GM13977 (cell line): ENCODE results near the gene CSKMT.
"Not testable (repeated sequence)": the region's sequence is repeated elsewhere in the genome, so short reads cannot be mapped to it uniquely, and the experiment has no call there.

Source experiments
- DNase-seq: peaks from one replicate; pipeline ENCODE4 v3.0.0; 2012; ENCODE audit warnings: low spot score
- in situ Hi-C: fragments of 300-500 bp; cut with MboI; formaldehyde crosslinking; loops from one replicate; pipeline ENCODE4 v1.12.0; 2022; ENCODE audit warnings: low sequenced_read_pairs, low pct_unique_long_range_greater_than_20kb, mixed read lengths, inconsistent platforms; ENCODE audit not compliant: unreplicated experiment
- TF ChIP-seq, protein P1 (sequence below): IDR thresholded peaks from 2 replicates; pipeline ENCODE4 v1.5.1; 2012; ENCODE audit warnings: mild to moderate bottlenecking, control low read depth; ENCODE audit not compliant: insufficient read depth; ENCODE audit errors: extremely low read depth, missing control alignments

CSKMT gene

GRCh38 chr11:62647609-62648005 is 17.5 kb upstream of the CSKMT start:
- TF ChIP-seq, protein P1, sequence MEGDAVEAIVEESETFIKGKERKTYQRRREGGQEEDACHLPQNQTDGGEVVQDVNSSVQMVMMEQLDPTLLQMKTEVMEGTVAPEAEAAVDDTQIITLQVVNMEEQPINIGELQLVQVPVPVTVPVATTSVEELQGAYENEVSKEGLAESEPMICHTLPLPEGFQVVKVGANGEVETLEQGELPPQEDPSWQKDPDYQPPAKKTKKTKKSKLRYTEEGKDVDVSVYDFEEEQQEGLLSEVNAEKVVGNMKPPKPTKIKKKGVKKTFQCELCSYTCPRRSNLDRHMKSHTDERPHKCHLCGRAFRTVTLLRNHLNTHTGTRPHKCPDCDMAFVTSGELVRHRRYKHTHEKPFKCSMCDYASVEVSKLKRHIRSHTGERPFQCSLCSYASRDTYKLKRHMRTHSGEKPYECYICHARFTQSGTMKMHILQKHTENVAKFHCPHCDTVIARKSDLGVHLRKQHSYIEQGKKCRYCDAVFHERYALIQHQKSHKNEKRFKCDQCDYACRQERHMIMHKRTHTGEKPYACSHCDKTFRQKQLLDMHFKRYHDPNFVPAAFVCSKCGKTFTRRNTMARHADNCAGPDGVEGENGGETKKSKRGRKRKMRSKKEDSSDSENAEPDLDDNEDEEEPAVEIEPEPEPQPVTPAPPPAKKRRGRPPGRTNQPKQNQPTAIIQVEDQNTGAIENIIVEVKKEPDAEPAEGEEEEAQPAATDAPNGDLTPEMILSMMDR, result no peak
- in situ Hi-C loops, result no loop called here
- DNase-seq, result no peak

DNA sequence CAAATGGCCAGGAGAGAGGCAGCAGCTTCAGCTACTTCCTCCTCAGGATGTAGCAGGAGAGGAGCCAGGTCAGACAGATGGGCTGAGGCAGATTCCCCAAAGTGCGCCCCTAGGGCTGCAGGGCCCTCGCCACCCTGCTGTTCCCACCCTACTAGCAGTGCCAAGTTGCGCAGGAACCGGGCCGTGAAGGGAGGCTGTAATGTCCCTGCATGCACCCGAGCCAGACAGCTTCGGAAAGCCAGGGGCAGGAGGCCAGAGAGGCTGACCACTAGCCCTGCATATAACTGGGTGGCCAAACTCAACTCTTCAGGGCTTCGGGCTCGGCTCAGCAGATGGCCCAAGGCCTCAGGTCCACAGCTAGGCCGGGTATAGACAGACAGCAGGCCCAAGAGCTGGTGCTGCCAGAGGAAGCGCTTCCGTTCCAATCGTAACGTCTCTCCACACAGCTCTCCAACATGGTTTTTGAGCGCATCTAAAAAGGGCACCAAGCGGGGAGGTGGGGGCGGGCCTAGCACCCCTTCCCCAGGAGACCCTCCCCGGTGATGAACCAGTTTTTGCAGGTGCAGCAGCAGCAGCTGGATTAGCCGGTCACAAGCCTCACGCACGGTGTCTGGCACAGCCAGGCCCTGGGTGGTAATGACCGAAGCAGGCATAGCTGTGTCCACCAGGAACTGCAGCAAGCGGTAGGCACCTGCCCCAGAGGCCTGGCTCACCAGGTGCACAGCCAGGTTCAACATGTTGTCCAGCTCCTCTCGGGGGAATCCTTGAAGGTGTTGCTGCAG is 16.7 kb upstream of the CSKMT start:
- TF ChIP-seq, protein P1, result no peak
- no peak for DNase-seq
- in situ Hi-C loops, result no loop called here

DNA sequence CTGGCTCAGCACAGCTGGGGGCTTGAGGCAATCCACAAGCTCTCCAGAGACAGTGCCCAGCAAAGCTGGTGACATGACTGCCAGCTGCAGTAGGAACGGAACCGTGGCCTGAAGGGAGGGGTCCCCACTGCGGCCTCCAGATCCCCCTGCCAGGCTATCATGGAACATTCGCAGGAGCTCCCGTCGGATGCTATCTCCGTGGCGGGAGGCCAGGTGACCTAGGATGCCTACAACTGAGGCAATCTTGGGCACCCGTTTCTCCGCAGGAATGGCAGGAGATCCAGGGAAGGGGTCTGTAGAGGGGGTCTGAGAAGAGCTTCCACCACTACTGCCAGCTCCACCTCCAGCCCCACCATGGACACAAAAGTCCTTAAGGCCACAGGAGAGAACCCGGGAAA is 16.1 kb upstream of the CSKMT start:
- TF ChIP-seq, protein P1, result no peak
- no peak for DNase-seq
- in situ Hi-C loops, result no loop called here

- TF ChIP-seq, protein P1, result no peak
- in situ Hi-C loops, result no loop called here
- no peak for DNase-seq
Observed at GRCh38 chr11:62649486-62649885, 15.6 kb upstream of the CSKMT start.

DNA sequence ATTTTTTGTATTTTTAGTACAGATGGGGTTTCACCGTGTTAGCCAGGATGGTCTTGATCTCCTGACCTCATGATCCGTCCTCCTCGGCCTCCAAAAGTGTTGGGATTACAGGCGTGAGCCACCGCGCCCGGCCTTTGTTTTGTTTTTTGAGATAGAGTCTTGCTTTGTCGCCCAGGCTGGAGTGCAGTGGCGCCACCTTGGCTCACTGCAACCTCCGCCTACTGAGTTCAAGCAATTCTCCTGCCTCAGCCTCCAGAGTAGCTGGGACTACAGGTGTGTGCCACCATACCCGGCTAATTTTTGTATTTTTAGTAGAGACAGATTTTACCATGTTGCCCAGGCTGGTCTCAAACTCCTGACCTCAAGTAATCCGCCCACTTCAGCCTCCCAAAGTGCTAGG is 14.8 kb upstream of the CSKMT start:
- DNase-seq, in situ Hi-C loops: not testable (repeated sequence)

- in situ Hi-C loops, result no loop called here
- TF ChIP-seq, protein P1, result no peak
- no peak for DNase-seq
Observed at GRCh38 chr11:62652161-62653006, 12.7 kb upstream of the CSKMT start.

GRCh38 chr11:62654297-62654696 is 10.8 kb upstream of the CSKMT start:
- no peak for DNase-seq
- TF ChIP-seq, protein P1, result no peak
- in situ Hi-C loops, result no loop called here
